Upper lobe of left lung (tissue), 6 donors: ENCODE data around the gene ALKBH8. TPM values are rescaled to one million over a fixed set of nuclear protein-coding genes. Genes with fewer than 3 reads are reported as not detected.
A peak's percentile ranks its signal among the peaks of the same experiment; 100 is the strongest.
"Not testable (repeated sequence)": the region's sequence is repeated elsewhere in the genome, so short reads cannot be mapped to it uniquely, and the experiment has no call there.

Experiments used
- ATAC-seq, 2 donors: fragments of 200-7000 bp; cut with Tn5 transposase; one replicate each; pipeline ENCODE4 v1.9.1; 2022; ENCODE audit warnings: mild to moderate bottlenecking in 2 of 2, moderate library complexity in 2 of 2; ENCODE audit not compliant: low FRiP score in 2 of 2
- DNase-seq, 2 donors: peaks; one replicate each; pipeline ENCODE4 v3.0.0-alpha.2; 2019 to 2020
- H3K27ac ChIP-seq, 4 donors: fragments of 200-600 bp; sonication (generic); one replicate each; pipeline ENCODE4 v1.5.1; 2016 to 2019
- H3K27me3 ChIP-seq, 4 donors: fragments of 200-600 bp; sonication (generic); one replicate each; pipeline ENCODE4 v1.5.1; 2017 to 2019
- H3K36me3 ChIP-seq, 4 donors: fragments of 200-600 bp; sonication (generic); one replicate each; pipeline ENCODE4 v1.5.1; 2016 to 2019
- H3K4me1 ChIP-seq, 4 donors: fragments of 200-600 bp; sonication (generic); one replicate each; pipeline ENCODE4 v1.5.1; 2018 to 2019
- H3K4me3 ChIP-seq, 4 donors: fragments of 200-600 bp; sonication (generic); one replicate each; pipeline ENCODE4 v1.5.1; 2017 to 2019; ENCODE audit warnings: mild to moderate bottlenecking in 2 of 4, moderate library complexity in 1 of 4
- H3K9me3 ChIP-seq, 4 donors: fragments of 200-600 bp; sonication (generic); one replicate each; pipeline ENCODE4 v1.5.1; 2018 to 2019
- EP300 ChIP-seq, 4 donors: sonication (generic); formaldehyde crosslinking; IDR thresholded peaks; one replicate each; pipeline ENCODE4 v1.5.1; 2017; ENCODE audit warnings: antibody characterized with exemption in 4 of 4, control low read depth in 2 of 4
- POLR2A ChIP-seq, 4 donors: fragments of 450-650 bp; IDR thresholded peaks; one replicate each; pipeline ENCODE4 v1.5.1; 2016 to 2017; ENCODE audit warnings: antibody characterized with exemption in 4 of 4, mild to moderate bottlenecking in 2 of 4
- POLR2AphosphoS5 ChIP-seq, 2 donors: sonication (generic); formaldehyde crosslinking; IDR thresholded peaks; one replicate each; pipeline ENCODE4 v1.5.1; 2017; ENCODE audit warnings: antibody characterized with exemption in 2 of 2
- WGBS, 2 donors: methylation state at CpG; one replicate each; pipeline ENCODE4 v1.1.5; 2017 to 2018; 5-methylcytosine and 5-hydroxymethylcytosine counted together
- total RNA-seq, 6 donors: library from RNA; depleted of rRNA in 4 of 6; stranded (reverse); fragments of >200 nt in 4 of 6; gene quantifications; one replicate each; pipeline versions ENCODE4 v1.1.0 to v1.2.1, GENCODE V29; 2016 to 2021
- TF ChIP-seq, protein P1 (sequence below), 6 experiments: fragments of 450-650 bp in 4 of 6; fragments of 200-600 bp in 2 of 6; sonication (generic) in 2 of 6; IDR thresholded peaks; one replicate each; pipeline ENCODE4 v1.5.1; 2016 to 2019; ENCODE audit warnings: antibody characterized with exemption in 6 of 6
- donor health status: DM: no; HTN: no; CAD: no; lungs with moderate emphysema.
- donor health status: DM: no; HTN: yes; CAD: no; lungs with severe emphysema.

The ALKBH8 gene
- total RNA-seq, 6 donors from 2014 or later, result 2.1 to 10.9 (median 6.5) TPM

DNA sequence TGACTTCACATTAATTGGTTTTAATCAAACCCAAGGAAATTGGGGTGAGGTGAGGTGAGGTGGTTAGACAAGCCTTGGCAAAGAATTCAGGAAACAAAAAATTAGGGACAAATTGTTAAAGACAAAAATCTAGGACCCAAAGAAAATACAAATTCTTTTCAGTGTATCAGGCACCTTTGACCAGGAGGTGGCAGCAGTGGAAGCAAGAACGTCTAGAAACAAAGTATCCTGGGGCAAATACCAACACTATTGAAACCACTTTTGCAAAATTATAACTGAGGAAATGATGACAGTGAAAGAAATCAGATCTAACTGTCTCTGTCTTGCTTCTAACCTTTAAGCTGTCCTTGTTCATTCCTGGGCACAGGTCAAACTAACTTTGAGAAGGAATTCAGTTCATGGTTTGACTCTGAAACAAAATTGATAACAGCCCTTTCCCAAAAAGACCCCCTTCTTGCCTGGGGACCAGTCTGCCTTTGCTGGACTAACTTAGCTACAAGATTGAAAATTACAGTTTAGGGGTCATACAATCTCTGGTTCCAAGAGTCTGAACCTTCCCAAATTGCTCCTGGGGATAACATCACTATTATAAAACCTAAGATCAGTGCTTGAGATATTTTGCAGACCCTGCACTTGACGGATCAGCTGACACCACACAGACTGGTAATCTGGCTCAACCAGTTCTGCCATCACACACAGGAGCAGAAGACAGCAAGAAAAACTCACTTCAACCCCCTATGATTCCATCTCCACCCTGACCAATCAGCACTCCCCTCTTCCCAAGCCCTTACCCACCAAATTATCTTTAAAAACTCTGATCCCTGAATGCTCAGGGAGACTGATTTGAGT lies 11.2 kb upstream of the ALKBH8 start:
- H3K9me3 ChIP-seq, H3K36me3 ChIP-seq, H3K4me3 ChIP-seq, H3K4me1 ChIP-seq, H3K27ac ChIP-seq, H3K27me3 ChIP-seq: not testable (repeated sequence)
- TF ChIP-seq, protein P1, sequence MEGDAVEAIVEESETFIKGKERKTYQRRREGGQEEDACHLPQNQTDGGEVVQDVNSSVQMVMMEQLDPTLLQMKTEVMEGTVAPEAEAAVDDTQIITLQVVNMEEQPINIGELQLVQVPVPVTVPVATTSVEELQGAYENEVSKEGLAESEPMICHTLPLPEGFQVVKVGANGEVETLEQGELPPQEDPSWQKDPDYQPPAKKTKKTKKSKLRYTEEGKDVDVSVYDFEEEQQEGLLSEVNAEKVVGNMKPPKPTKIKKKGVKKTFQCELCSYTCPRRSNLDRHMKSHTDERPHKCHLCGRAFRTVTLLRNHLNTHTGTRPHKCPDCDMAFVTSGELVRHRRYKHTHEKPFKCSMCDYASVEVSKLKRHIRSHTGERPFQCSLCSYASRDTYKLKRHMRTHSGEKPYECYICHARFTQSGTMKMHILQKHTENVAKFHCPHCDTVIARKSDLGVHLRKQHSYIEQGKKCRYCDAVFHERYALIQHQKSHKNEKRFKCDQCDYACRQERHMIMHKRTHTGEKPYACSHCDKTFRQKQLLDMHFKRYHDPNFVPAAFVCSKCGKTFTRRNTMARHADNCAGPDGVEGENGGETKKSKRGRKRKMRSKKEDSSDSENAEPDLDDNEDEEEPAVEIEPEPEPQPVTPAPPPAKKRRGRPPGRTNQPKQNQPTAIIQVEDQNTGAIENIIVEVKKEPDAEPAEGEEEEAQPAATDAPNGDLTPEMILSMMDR (IDR thresholded peaks at IDR 0.05), result peak; percentile 44 to 68 (median 63)
- WGBS, 2 donors, result 34 to 48% methylated on average over 2 of the region's 2 CpGs
- peak in 1 of 2 donors; percentile 44 for DNase-seq
- peak in 1 of 2 donors; percentile 79 for ATAC-seq

DNA sequence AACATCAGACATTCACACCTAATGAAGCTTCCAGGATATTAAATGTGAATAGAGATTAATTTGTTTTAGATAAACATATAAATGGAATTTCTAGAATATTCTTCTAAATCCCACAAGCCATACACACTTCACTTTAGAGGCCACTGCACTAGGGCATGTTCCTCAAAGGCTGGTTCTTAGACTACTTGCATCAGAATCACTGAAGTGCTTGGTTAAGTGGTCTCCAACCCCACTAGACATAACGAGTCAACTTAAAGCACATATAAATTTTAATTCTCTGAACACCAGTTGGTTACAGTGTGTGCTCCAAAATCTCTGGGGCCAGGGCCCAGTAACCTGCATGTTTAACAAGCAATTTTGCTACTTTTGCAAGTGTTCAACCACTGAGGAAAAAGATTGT lies 7.9 kb upstream of the ALKBH8 start:
- TF ChIP-seq POLR2A (IDR thresholded peaks at IDR 0.05) (no peak), EP300 (IDR thresholded peaks at IDR 0.05) (no peak)
- Histone ChIP-seq H3K9me3 (no peaks in the 10 kb centered on the region), H3K36me3 (no peaks in the 10 kb centered on the region), H3K27ac (no peak overlapping the region), H3K4me3 (no peak overlapping the region), H3K27me3 (no peaks in the 10 kb centered on the region), H3K4me1 (peaks cover 0 to 6% (median 0%) of the 10 kb centered on the region in 4 donors)
- WGBS, 2 donors, result 36 to 58% methylated on average over 1 of the region's 1 CpG
- ATAC-seq, result no peak
- no peak for DNase-seq

DNA sequence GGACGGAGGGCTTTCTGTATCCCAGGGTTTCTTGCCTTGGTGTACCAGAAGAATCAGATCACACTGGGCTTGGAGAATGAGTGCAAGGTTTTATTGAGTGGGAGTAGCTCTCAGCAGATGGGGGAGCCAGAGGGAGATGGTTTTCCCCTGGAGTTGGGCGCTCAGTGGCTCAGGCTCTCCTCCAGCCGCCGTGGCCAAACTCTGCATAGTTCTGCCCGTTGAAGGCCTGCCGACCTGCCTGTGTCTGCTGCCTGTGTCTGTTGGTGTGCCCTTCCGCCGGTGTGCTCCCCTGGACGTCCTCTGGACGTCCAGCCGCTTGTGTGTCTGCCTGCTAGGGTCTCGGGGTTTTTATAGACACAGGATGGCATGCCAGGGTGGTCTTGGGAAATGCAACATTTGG lies 4.5 kb upstream of the ALKBH8 start:
- H3K4me1 ChIP-seq, result peaks cover 0 to 8% (median 3%) of the 10 kb centered on the region in 4 donors
- no peaks in the 10 kb centered on the region for H3K36me3 ChIP-seq
- no peaks in the 10 kb centered on the region for H3K27me3 ChIP-seq
- TF ChIP-seq EP300 (IDR thresholded peaks at IDR 0.05) (no peak), POLR2AphosphoS5 (IDR thresholded peaks at IDR 0.05) (no peak), POLR2A (IDR thresholded peaks at IDR 0.05) (no peak)
- TF ChIP-seq, protein P1 (IDR thresholded peaks at IDR 0.05), result no peak
- H3K27ac ChIP-seq, result no peak overlapping the region
- DNase-seq (peak in 1 of 2 donors; percentile 34), ATAC-seq (no peak)
- no peaks in the 10 kb centered on the region for H3K9me3 ChIP-seq
- H3K4me3 ChIP-seq, result no peak overlapping the region
- 90 to 94% methylated on average over 8 to 9 of the region's 12 CpGs for WGBS, 2 donors

DNA sequence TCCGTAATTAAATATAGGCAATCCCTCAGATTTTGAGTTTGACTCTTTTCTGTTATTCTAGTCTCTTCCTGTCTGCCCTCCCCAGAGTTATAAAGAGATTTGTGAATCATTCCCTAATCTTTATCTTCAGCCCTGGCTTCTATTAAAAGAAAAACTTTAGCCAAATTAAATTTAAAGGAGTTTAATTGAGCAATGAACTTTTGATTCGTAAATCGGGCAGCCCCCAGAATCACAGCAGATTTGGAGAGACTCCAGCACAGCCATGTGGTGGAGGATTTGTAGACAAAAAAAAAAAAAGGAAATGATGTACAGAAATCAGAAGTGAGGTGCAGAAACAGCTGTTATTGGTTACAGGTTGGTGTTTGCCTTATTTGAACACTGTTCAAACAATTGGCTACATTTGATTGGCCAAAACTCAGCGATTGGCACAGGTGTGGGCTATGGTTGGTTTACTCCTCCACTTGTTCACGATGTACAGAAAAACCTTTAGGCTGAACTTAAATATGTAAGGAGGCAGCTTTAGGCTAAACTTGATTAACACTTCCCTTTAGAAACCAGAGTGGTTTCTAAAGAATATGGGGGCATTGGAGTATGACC lies 2.3 kb upstream of the ALKBH8 start:
- 77% methylated on average over 5 of the region's 5 CpGs for WGBS, 2 donors
- DNase-seq, result no peak
- no peak for ATAC-seq
- H3K4me1 ChIP-seq, result peaks cover 12 to 28% (median 18%) of the 10 kb centered on the region in 4 donors
- no peaks in the 10 kb centered on the region for H3K36me3 ChIP-seq
- TF ChIP-seq, protein P1 (IDR thresholded peaks at IDR 0.05), result no peak
- TF ChIP-seq POLR2A (IDR thresholded peaks at IDR 0.05), result no peak
- TF ChIP-seq POLR2AphosphoS5 (IDR thresholded peaks at IDR 0.05), result no peak
- no peak for TF ChIP-seq EP300 (IDR thresholded peaks at IDR 0.05)
- no peaks in the 10 kb centered on the region for H3K9me3 ChIP-seq
- H3K4me3 ChIP-seq, result no peak overlapping the region
- no peaks in the 10 kb centered on the region for H3K27me3 ChIP-seq
- no peak overlapping the region for H3K27ac ChIP-seq

DNA sequence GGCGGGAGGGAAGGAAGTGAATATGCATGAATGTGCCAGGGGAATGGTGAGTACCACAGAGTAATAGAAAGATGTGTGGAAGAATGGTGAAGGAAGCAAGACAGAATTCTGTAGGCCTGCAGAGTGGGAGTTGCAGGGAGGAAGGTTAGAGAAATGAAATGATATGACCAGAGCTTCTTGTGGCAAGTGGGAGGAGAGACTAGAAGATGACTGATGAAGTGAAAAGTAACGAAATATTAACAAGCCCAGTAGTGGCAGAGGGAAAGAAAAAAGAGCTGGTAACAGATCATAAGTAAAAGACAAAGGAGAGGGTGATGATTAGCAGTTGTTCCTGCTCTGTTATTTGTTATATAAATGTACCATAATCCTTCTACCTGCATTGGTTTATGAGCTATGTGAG lies 1.0 kb upstream of the ALKBH8 start:
- Histone ChIP-seq H3K9me3 (no peaks in the 10 kb centered on the region), H3K27ac (no peak overlapping the region), H3K27me3 (no peaks in the 10 kb centered on the region), H3K36me3 (no peaks in the 10 kb centered on the region), H3K4me1 (peaks cover 12 to 28% (median 18%) of the 10 kb centered on the region in 4 donors), H3K4me3 (no peak overlapping the region)
- ATAC-seq (no peak), DNase-seq (no peak)
- TF ChIP-seq POLR2AphosphoS5 (IDR thresholded peaks at IDR 0.05) (no peak), EP300 (IDR thresholded peaks at IDR 0.05) (no peak), POLR2A (IDR thresholded peaks at IDR 0.05) (no peak)
- TF ChIP-seq, protein P1 (IDR thresholded peaks at IDR 0.05), result no peak
- 84 to 90% methylated on average over 2 of the region's 2 CpGs for WGBS, 2 donors

DNA sequence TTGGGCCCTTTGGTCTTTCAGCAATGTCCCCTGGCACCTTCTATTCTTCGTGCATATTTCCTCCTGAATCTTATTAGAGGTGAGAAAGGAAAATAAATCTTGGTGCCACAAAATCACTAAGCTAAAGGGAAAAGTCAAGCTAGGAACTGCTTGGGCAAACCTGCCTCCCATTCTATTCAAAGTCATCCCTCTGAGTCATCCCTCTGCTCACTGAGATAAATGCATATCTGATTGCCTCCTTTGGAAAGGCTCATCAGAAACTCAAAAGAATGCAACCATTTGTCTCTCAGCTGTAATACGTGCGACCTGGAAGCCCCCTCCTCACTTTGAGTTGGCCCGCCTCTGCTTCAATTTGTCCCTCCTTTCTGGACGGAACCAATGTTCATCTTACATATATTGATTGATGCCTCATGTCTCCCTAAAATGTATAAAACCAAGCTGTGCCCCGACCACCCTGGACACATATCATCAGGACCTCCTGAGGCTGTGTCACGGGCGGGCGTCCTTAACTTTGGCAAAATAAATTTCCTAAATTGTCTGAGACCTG lies 493 bp upstream of the ALKBH8 start:
- Histone ChIP-seq H3K4me1 (peaks cover 12 to 28% (median 18%) of the 10 kb centered on the region in 4 donors), H3K4me3 (peak overlapping the region; percentile 87 to 92 (median 90)), H3K27ac (peak overlapping the region; percentile 80 to 90 (median 86))
- 62 to 70% methylated on average over 9 of the region's 9 CpGs for WGBS, 2 donors
- ATAC-seq, DNase-seq, H3K27me3 ChIP-seq, H3K9me3 ChIP-seq, H3K36me3 ChIP-seq: not testable (repeated sequence)
